ENCODE data around the gene CAMKMT.

GRCh38 chr2:44496130-44496529 is 134.4 kb downstream of the CAMKMT start:
- TF ChIP-seq POLR2A (IDR thresholded peaks at IDR 0.05) = no peak
- TF ChIP-seq CTCF (IDR thresholded peaks at IDR 0.05 in 4 of 5, conservative IDR thresholded peaks at IDR 0.05 in 1 of 5) = no peak

Measured in gastrocnemius medialis (tissue), 4 donors.